Measurements from ENCODE around the gene TBX19. TPM values are rescaled to one million over a fixed set of nuclear protein-coding genes. Genes with fewer than 3 reads are reported as not detected.

Gene TBX19
- total RNA-seq (2014; rRNA removed): 0.23 and 0.36 TPM in 2 replicates
- percentile 52 among the genes with signal in this experiment for Bru-seq, nascent RNA
- BruChase-seq, experiment 1, labeled RNA remaining after a 6-hour chase: percentile 63 among the genes with signal in this experiment
- percentile 75 among the genes with signal in this experiment for BruChase-seq, experiment 2, labeled RNA remaining after a 2-hour chase
- long read RNA-seq, partial matches to known transcripts: 0 of 1 reads
- long read RNA-seq, other reads (novel, unspliced or antisense): 1 of 1 reads

DNA sequence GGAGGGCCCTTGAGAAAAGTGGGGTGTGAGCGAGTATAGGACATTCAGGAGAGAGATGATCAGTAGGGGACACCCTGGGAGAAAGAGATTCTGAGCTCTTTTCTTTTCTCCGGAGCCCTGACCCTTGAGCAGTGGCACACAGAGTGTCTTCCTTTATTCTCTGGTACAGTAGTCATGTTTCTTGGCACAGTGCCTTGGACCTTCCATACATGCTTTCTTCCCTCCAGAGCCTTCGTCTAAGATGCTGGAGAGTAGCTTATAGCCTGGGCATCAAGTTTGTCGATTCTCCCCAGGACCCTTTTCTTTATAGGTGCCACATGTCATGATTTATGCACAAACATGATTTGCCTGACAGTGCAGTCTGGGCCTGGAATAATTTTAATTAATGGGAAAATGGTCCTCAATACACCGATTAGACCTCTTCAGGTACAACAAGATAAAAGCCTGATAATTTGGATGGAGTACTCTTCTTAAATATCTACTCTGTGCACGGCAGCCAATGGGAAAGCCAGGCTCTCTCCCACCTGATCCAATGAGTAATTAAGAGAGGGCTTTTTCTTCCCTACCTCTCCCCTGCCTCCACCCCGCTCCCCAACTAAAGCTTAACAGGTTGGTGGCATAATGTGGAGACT lies at the start of gene TBX19:
TBX19 (plus strand) TSS at position 582 of the 632 bp plus-strand sequence. CDS start 214 bp downstream, outside the sequence.
- Histone ChIP-seq H3K27me3 (ENCODE audit: low read length) (no peaks in the 10 kb centered on the region), H3F3A (ENCODE audit: low read length, unreplicated experiment) (no peaks in the 10 kb centered on the region), H3K79me2 (ENCODE audit: low read length) (no peaks in the 10 kb centered on the region), H3K36me3 (ENCODE audit: low read depth, low read length) (no peaks in the 10 kb centered on the region), H3K4me2 (ENCODE audit: low read length) (no peak within 1 kb of the TSS), H3K27ac (ENCODE audit: low read length) (no peak within 1 kb of the TSS), H3K4me3 (ENCODE audit: low read length) (no peak within 1 kb of the TSS), H4K20me1 (ENCODE audit: low read length) (no peaks in the 10 kb centered on the region), H3K9ac (ENCODE audit: low read length) (no peak within 1 kb of the TSS), H3K4me1 (ENCODE audit: insufficient read depth, low read length) (peaks cover 14% of the 10 kb centered on the region), H3K9me3 (ENCODE audit: low read length) (no peaks in the 10 kb centered on the region), H3K9me2 (replicated peaks; ENCODE audit: low read length) (no peaks in the 10 kb centered on the region), H2AFZ (ENCODE audit: low read length) (no peak within 1 kb of the TSS)
- TF ChIP-seq, protein P1, sequence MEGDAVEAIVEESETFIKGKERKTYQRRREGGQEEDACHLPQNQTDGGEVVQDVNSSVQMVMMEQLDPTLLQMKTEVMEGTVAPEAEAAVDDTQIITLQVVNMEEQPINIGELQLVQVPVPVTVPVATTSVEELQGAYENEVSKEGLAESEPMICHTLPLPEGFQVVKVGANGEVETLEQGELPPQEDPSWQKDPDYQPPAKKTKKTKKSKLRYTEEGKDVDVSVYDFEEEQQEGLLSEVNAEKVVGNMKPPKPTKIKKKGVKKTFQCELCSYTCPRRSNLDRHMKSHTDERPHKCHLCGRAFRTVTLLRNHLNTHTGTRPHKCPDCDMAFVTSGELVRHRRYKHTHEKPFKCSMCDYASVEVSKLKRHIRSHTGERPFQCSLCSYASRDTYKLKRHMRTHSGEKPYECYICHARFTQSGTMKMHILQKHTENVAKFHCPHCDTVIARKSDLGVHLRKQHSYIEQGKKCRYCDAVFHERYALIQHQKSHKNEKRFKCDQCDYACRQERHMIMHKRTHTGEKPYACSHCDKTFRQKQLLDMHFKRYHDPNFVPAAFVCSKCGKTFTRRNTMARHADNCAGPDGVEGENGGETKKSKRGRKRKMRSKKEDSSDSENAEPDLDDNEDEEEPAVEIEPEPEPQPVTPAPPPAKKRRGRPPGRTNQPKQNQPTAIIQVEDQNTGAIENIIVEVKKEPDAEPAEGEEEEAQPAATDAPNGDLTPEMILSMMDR (conservative IDR thresholded peaks at IDR 0.05; ENCODE audit: low read depth, low read length): no peak
- TF ChIP-seq EZH2 (IDR thresholded peaks at IDR 0.05; ENCODE audit: low read length, unreplicated experiment) (no peak), EZH2phosphoT487 (IDR thresholded peaks at IDR 0.05; ENCODE audit: borderline replicate concordance, low read length) (no peak)
- POLR2A ChIA-PET (ENCODE audit: unreplicated experiment): no interaction called here
- ATAC-seq (no peak), DNase-seq (no peak)
- intact Hi-C loops (cut with micrococcal nuclease): no loop called here
- no TSS peak for BruUV-seq (replicated peaks)
- CTCF ChIA-PET: no interaction called here

DNA sequence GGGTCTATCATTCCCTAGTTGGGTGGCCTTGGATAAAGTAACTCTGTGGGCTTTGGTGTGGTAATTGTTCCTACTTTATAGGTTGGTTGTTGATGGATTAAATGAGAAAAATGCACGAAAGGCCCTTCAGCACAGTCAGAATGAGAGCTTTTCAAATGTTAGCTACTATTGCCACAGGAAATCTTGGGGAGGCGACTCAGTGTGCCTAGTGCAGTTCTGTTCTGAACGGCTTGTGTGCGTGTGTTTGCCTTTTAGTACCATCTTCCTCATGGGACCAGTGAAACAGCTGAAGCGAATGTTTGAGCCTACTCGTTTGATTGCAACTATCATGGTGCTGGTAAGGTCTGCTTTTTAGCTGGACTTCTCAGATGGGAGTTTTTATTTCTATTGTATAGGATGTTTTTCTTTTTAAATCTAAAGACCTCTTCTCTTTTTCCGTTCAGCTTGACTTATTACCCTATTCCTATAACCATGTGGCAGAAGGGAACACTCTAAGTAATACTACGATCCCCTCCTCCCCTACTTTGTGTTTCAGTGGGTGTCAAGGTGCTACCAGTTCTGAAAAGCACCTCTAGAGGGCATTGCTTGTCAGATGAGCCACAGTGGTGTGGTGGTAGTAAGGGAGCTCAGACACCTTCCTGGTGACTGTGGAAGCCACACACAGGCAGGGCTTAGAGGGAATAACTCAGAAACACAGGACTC lies 45.7 kb upstream of the TBX19 start:
- Histone ChIP-seq H3K79me2 (ENCODE audit: low read length) (peaks cover 13% of the 10 kb centered on the region), H3K9me2 (replicated peaks; ENCODE audit: low read length) (no peaks in the 10 kb centered on the region), H3F3A (ENCODE audit: low read length, unreplicated experiment) (no peaks in the 10 kb centered on the region), H3K4me1 (ENCODE audit: insufficient read depth, low read length) (peaks cover 18% of the 10 kb centered on the region), H3K36me3 (ENCODE audit: low read depth, low read length) (peaks cover 23% of the 10 kb centered on the region; the same call in 1 of the 2 replicates), H3K9me3 (ENCODE audit: low read length) (no peaks in the 10 kb centered on the region), H3K4me2 (ENCODE audit: low read length) (no peak overlapping the region), H3K4me3 (ENCODE audit: low read length) (no peak overlapping the region), H3K27me3 (ENCODE audit: low read length) (no peaks in the 10 kb centered on the region), H3K27ac (ENCODE audit: low read length) (no peak overlapping the region), H3K9ac (ENCODE audit: low read length) (no peak overlapping the region), H4K20me1 (ENCODE audit: low read length) (no peaks in the 10 kb centered on the region), H2AFZ (ENCODE audit: low read length) (no peak overlapping the region)
- ATAC-seq (peak; percentile 93), DNase-seq (peak; percentile 84)
- ChIA-PET CTCF (interaction anchor here (0.5 to 2.4 kb wide), 16 partner anchors 9 to 359 kb away, joined by 3 to 55 read pairs (median 4); partner anchors contain the start of gene SFT2D2), POLR2A (ENCODE audit: unreplicated experiment) (interaction anchor here (0.6 kb wide), 1 partner anchor 337 kb away, joined by 5 read pairs; no protein-coding TSS in a partner anchor)
- no TSS peak for BruUV-seq (replicated peaks)
- TF ChIP-seq EZH2phosphoT487 (IDR thresholded peaks at IDR 0.05; ENCODE audit: borderline replicate concordance, low read length) (no peak), EZH2 (IDR thresholded peaks at IDR 0.05; ENCODE audit: low read length, unreplicated experiment) (no peak)
- TF ChIP-seq, protein P1 (conservative IDR thresholded peaks at IDR 0.05; ENCODE audit: low read depth, low read length): peak; percentile 92
- intact Hi-C loops (cut with micrococcal nuclease): loop anchor here (1.0 kb wide), 1 partner anchor 87 kb away; no protein-coding TSS in a partner anchor

All from PC-3 (cell line).